Measurements from ENCODE around the gene HUS1B.

Gene HUS1B

DNA sequence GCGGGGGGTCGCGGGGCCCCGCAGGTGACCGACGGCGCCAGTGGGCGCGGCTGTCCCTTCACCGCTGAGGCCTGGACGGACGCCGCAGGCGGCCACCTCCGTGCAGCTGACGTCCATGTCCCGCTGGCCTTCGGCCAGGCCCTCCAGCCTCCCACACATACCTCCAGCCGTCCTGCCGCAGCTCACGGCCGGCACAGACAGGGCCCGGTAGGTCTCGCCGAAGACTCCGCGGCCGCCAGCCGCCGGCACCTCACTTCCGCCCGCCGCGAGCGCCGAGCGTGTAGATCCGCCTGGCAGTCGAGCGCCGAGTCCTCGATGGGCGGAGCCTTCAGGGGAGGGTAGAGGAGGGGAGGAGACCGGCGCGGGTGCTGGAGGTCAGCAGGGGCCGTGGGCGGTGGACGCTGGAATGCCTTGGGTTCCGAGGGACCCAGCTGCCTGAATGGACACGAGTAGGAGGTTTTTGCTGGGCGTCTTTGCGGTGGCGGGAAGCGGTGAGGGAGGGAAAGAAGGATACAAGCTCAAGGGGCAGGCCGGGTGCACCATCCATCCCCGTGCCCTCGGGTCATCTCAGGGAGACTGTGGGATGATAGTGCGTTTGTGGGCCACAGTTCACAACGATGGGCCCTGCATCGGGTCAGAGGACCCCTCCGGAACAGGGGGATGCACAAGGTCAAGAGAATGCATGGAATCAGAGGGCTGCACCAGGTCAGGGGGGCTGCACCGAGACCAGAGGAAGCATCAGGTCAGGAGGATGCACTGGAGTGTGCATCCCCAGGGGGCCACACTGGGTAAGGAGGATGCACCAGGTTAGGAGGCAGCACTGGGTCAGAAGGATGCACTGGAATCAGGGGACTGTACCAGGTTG is 36.2 kb upstream of the HUS1B start, which contains the start of gene EXOC2:
Gene EXOC2, minus strand, starts transcription at position 282 of the 865 bp plus-strand sequence. CDS start 55,321 bp downstream, outside the sequence.
- DNase-seq (ENCODE audit: low read depth): peak; percentile 88
- TF ChIP-seq, protein P1, sequence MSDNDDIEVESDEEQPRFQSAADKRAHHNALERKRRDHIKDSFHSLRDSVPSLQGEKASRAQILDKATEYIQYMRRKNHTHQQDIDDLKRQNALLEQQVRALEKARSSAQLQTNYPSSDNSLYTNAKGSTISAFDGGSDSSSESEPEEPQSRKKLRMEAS (IDR thresholded peaks at IDR 0.05; ENCODE audit: low read depth, low read length): peak; percentile 48; the same call in 1 of the 2 replicates
- TF ChIP-seq POLR2A (IDR thresholded peaks at IDR 0.05; ENCODE audit: extremely low read depth, insufficient read length) (peak; percentile 66), MYC (IDR thresholded peaks at IDR 0.05; ENCODE audit: low read depth, low read length) (0 out of 2 replicates have a peak, but pooled peaks have one; percentile 32)
- TF ChIP-seq, protein P2, sequence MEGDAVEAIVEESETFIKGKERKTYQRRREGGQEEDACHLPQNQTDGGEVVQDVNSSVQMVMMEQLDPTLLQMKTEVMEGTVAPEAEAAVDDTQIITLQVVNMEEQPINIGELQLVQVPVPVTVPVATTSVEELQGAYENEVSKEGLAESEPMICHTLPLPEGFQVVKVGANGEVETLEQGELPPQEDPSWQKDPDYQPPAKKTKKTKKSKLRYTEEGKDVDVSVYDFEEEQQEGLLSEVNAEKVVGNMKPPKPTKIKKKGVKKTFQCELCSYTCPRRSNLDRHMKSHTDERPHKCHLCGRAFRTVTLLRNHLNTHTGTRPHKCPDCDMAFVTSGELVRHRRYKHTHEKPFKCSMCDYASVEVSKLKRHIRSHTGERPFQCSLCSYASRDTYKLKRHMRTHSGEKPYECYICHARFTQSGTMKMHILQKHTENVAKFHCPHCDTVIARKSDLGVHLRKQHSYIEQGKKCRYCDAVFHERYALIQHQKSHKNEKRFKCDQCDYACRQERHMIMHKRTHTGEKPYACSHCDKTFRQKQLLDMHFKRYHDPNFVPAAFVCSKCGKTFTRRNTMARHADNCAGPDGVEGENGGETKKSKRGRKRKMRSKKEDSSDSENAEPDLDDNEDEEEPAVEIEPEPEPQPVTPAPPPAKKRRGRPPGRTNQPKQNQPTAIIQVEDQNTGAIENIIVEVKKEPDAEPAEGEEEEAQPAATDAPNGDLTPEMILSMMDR (IDR thresholded peaks at IDR 0.05; ENCODE audit: low read depth, low read length): no peak
- H3K4me3 ChIP-seq (ENCODE audit: low read depth, low read length): peak within 1 kb of the TSS; percentile 87

DNA sequence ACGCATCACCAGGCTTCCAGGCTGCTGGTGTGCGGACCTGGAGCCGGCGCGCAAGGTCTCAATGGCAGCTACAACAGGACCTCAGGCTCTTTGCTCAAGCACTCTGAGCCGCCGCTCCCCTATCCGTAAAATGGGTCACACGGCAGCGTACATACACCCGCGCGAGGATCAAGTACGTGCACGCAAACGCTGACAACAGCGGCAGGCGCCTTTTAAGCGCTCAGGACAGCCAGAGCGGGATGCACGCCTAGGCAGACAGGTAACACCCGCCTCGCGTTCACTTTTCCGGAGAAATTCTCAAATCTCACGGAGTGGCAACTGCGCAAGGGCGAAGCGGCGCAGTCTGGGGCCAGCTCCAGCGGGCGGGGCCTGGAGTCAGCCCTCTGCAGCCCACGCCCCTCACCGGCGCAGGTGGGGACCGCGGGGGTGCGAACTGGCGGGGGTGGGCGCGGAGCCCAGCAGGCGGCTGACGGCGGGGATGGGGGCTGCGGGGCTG is 35.5 kb upstream of the HUS1B start:
- H3K4me3 ChIP-seq (ENCODE audit: low read depth, low read length): peak overlapping the region; percentile 87
- DNase-seq (ENCODE audit: low read depth): peak; percentile 73
- 0 out of 2 replicates have a peak, but pooled peaks have one; percentile 8 for TF ChIP-seq MYC (IDR thresholded peaks at IDR 0.05; ENCODE audit: low read depth, low read length)
- TF ChIP-seq, protein P1 (IDR thresholded peaks at IDR 0.05; ENCODE audit: low read depth, low read length): no peak

DNA sequence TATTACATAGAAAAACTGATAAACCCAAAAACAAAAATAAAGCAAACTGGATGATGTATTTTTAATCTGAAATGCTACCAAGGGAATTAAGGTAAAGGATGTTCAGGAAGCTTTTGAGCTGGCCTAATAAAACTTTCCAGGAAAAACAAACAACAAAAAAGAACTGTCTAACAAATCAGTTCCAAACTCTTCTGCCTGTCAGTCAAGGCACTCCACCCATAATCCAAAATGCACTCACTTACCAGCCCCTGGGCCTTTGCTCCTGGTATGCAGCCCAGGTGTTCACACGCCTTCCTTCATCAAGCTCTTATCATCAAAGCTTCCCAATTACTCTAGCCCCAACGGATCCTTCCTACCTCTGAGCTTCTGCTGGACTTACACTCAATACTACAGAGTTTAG is 32.3 kb upstream of the HUS1B start:
- DNase-seq (ENCODE audit: low read depth): no peak
- H3K4me3 ChIP-seq (ENCODE audit: low read depth, low read length): no peak overlapping the region
- TF ChIP-seq, protein P2 (IDR thresholded peaks at IDR 0.05; ENCODE audit: low read depth, low read length): no peak
- no peak for TF ChIP-seq POLR2A (IDR thresholded peaks at IDR 0.05; ENCODE audit: extremely low read depth, insufficient read length)
- TF ChIP-seq MYC (IDR thresholded peaks at IDR 0.05; ENCODE audit: low read depth, low read length): no peak
- TF ChIP-seq, protein P1 (IDR thresholded peaks at IDR 0.05; ENCODE audit: low read depth, low read length): no peak

DNA sequence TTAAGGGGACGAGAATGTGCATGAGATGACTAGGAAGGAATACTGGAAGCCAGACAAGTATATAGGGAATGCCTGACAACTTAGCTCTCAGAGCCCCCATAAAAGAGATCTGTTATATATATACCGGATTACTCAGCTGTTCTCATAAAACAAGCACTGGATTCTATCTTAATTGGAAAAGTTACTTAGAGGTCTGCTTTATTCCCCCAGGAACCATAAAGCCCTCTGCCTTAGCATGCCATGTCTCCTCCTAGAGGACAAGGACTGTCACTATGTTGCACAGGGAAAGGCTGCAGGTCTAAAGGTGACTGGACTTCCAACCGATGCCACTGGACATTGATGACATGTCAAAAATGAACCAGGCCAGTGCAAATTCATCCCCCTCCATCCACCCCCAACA is 29.6 kb upstream of the HUS1B start:
- DNase-seq (ENCODE audit: low read depth): peak; percentile 71
- H3K4me3 ChIP-seq (ENCODE audit: low read depth, low read length): no peak overlapping the region
- TF ChIP-seq, protein P2 (IDR thresholded peaks at IDR 0.05; ENCODE audit: low read depth, low read length): peak; percentile 24
- TF ChIP-seq POLR2A (IDR thresholded peaks at IDR 0.05; ENCODE audit: extremely low read depth, insufficient read length) (no peak), MYC (IDR thresholded peaks at IDR 0.05; ENCODE audit: low read depth, low read length) (no peak)
- TF ChIP-seq, protein P1 (IDR thresholded peaks at IDR 0.05; ENCODE audit: low read depth, low read length): no peak

DNA sequence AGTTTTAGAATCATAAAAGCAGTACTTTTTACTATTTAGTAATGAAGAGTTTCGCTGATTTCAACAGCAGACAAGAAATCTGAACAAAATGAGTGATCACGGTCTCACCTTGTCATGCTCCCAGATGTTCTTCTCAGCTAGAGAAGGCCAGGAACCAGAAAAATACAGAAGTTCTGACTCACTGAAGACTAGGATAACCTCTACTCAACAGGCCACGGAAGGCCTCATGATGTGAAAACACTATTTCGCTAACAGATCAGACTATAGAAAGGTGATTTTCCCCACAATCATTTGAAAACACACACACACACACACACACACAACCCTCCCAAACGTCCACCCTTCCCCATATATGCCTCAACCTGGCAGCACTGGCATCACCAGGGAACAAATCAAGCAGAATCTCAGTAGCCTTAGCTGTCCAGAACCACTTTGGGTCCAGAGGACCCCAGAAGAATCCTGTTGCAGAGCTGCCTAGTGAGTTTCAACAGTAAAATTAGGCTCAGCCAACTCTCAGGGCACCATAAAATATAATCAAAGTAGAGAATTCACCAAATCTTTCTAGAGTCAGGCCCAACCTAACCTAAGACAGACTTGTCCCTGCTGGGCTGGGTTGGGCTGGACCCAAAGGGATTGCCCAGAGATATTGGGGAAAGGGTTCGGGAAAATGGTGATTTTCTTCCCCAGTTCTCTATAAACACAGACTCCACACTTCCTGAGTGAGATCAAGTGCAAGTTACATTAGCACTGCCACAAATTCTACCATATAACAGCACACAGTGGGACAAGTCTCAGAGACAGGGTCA is 28.1 kb upstream of the HUS1B start:
- DNase-seq (ENCODE audit: low read depth): peak; percentile 44
- no peak for TF ChIP-seq MYC (IDR thresholded peaks at IDR 0.05; ENCODE audit: low read depth, low read length)
- TF ChIP-seq POLR2A (IDR thresholded peaks at IDR 0.05; ENCODE audit: extremely low read depth, insufficient read length): no peak
- TF ChIP-seq, protein P1 (IDR thresholded peaks at IDR 0.05; ENCODE audit: low read depth, low read length): no peak
- TF ChIP-seq, protein P2 (IDR thresholded peaks at IDR 0.05; ENCODE audit: low read depth, low read length): no peak
- H3K4me3 ChIP-seq (ENCODE audit: low read depth, low read length): no peak overlapping the region
